Measurements from ENCODE around the gene NEFH.

NEFH gene

GRCh38 chr22:29443452-29443851 lies 36.6 kb upstream of the NEFH start:
- WGBS, 2 donors (ENCODE audit: extremely low coverage in 2 of 2, insufficient read length in 2 of 2, insufficient replicate concordance in 1 of 2) = no CpG with 5 or more reads among the region's 6 CpGs

DNA sequence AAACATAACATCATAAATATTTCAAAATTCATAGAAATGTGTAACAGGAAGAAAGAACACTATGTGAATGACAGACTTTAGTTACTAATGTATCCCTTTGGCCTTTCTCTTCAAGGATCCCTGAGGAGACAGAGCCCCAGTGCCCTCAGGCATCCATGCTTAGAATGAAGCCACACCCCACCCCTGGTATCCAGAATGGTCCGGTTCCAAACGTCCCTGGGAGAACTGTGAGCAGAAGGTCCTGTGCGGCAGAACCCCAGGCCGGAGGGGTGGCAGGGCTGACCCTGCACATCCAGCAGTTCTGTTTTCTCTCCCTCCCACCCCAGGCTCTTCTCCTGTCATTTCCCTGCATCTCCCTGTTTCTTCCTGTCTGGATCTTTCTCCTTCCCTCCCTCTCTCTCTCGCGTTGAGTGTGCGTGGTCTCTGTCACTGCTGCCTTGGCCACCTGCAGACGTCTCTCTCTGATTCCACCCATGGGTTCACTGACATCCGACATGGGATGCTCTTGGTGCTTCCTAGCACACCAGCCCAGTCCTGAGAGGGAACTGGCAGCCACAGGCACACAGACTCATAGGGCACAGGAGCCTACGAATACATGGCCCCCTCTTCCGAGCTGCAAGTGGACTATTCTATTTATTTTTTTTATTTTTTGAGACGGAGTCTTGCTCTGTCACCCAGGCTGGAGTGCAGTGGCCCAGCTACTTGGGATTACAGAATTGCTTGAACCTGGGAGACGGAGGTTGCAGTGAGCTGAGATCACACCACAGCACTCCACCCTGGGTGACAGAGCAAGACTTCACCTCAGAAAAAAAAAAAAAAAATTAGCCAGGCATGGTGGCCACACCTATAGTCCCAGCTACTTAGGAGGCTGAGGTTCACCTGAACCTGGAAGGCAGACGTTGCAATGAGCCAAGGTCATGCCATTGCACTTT lies 35.9 kb upstream of the NEFH start:
- H2BK12ac ChIP-seq (ENCODE audit: low read length) = peak overlapping the region; percentile 84
- no CpG with 5 or more reads among the region's 14 CpGs for WGBS, 2 donors (ENCODE audit: extremely low coverage in 2 of 2, insufficient read length in 2 of 2, insufficient replicate concordance in 1 of 2)
- no peaks in the 10 kb centered on the region for H3K9me3 ChIP-seq (replicated peaks in 1 of 2; ENCODE audit: control insufficient read depth in 2 of 2, insufficient read depth in 1 of 2, low read depth in 1 of 2, low read length in 2 of 2)
- H2AFZ ChIP-seq (ENCODE audit: low read length) = peak overlapping the region; percentile 70
- no peak overlapping the region for H4K8ac ChIP-seq (ENCODE audit: low read depth, low read length)
- no peak overlapping the region for H2AK5ac ChIP-seq (ENCODE audit: low read depth, low read length)
- H3K9ac ChIP-seq (ENCODE audit: low read depth, low read length, poor library complexity) = peak overlapping the region; percentile 21
- H3K36me3 ChIP-seq (replicated peaks in 1 of 2; ENCODE audit: control insufficient read depth in 2 of 2, insufficient read depth in 2 of 2, low read length in 2 of 2) = no peaks in the 10 kb centered on the region
- H3K4ac ChIP-seq (ENCODE audit: low read length) = no peak overlapping the region
- H3K4me3 ChIP-seq (ENCODE audit: low read length in 2 of 2) = no peak overlapping the region
- no peaks in the 10 kb centered on the region for H3K79me1 ChIP-seq (ENCODE audit: low read depth, low read length)
- no peak overlapping the region for H3K4me2 ChIP-seq (ENCODE audit: insufficient read depth, low read length, poor library complexity, severe bottlenecking)
- H3K18ac ChIP-seq (ENCODE audit: low read length) = peak overlapping the region; percentile 71
- no peak overlapping the region for H3K23ac ChIP-seq (ENCODE audit: low read depth, low read length, poor library complexity)
- no peak overlapping the region for H2BK120ac ChIP-seq (ENCODE audit: low read depth, low read length)
- H2BK15ac ChIP-seq (ENCODE audit: low read length) = no peak overlapping the region
- no peak overlapping the region for H3K14ac ChIP-seq (ENCODE audit: low read length)
- no peaks in the 10 kb centered on the region for H3K27me3 ChIP-seq (ENCODE audit: control insufficient read depth in 3 of 3, insufficient read depth in 3 of 3, low read depth in 1 of 3, low read length in 3 of 3)
- DNase-seq (ENCODE audit: low spot score) = no peak
- H4K91ac ChIP-seq (ENCODE audit: low read depth, low read length, poor library complexity) = no peak overlapping the region
- peaks cover 0 to 1% of the 10 kb centered on the region in 2 donors for H3K4me1 ChIP-seq (ENCODE audit: control insufficient read depth in 2 of 2, insufficient read depth in 1 of 2, low read depth in 1 of 2, low read length in 2 of 2)
- H2BK5ac ChIP-seq (ENCODE audit: low read length) = no peak overlapping the region
- H3K27ac ChIP-seq (replicated peaks; ENCODE audit: low read length) = no peak overlapping the region

More at GRCh38 chr22:29443452-29443851, 36.6 kb upstream of the NEFH start:
- H3K27me3 ChIP-seq (ENCODE audit: control insufficient read depth in 3 of 3, insufficient read depth in 3 of 3, low read depth in 1 of 3, low read length in 3 of 3) = no peaks in the 10 kb centered on the region
- no peaks in the 10 kb centered on the region for H3K9me3 ChIP-seq (replicated peaks in 1 of 2; ENCODE audit: control insufficient read depth in 2 of 2, insufficient read depth in 1 of 2, low read depth in 1 of 2, low read length in 2 of 2)
- H2BK15ac ChIP-seq (ENCODE audit: low read length) = no peak overlapping the region
- H4K8ac ChIP-seq (ENCODE audit: low read depth, low read length) = no peak overlapping the region
- no peak overlapping the region for H2AK5ac ChIP-seq (ENCODE audit: low read depth, low read length)
- H3K79me1 ChIP-seq (ENCODE audit: low read depth, low read length) = no peaks in the 10 kb centered on the region
- H2BK12ac ChIP-seq (ENCODE audit: low read length) = no peak overlapping the region
- H4K91ac ChIP-seq (ENCODE audit: low read depth, low read length, poor library complexity) = no peak overlapping the region
- H3K27ac ChIP-seq (replicated peaks; ENCODE audit: low read length) = no peak overlapping the region
- H3K4ac ChIP-seq (ENCODE audit: low read length) = no peak overlapping the region
- no peaks in the 10 kb centered on the region for H3K36me3 ChIP-seq (replicated peaks in 1 of 2; ENCODE audit: control insufficient read depth in 2 of 2, insufficient read depth in 2 of 2, low read length in 2 of 2)
- H3K23ac ChIP-seq (ENCODE audit: low read depth, low read length, poor library complexity) = no peak overlapping the region
- no peak overlapping the region for H3K4me3 ChIP-seq (ENCODE audit: low read length in 2 of 2)
- no peak overlapping the region for H2BK120ac ChIP-seq (ENCODE audit: low read depth, low read length)
- peak overlapping the region; percentile 70 for H2AFZ ChIP-seq (ENCODE audit: low read length)
- H2BK5ac ChIP-seq (ENCODE audit: low read length) = no peak overlapping the region
- no peak overlapping the region for H3K4me2 ChIP-seq (ENCODE audit: insufficient read depth, low read length, poor library complexity, severe bottlenecking)
- H3K9ac ChIP-seq (ENCODE audit: low read depth, low read length, poor library complexity) = no peak overlapping the region
- no peak for DNase-seq (ENCODE audit: low spot score)
- H3K18ac ChIP-seq (ENCODE audit: low read length) = no peak overlapping the region
- peaks cover 0 to 1% of the 10 kb centered on the region in 2 donors for H3K4me1 ChIP-seq (ENCODE audit: control insufficient read depth in 2 of 2, insufficient read depth in 1 of 2, low read depth in 1 of 2, low read length in 2 of 2)
- no peak overlapping the region for H3K14ac ChIP-seq (ENCODE audit: low read length)

DNA sequence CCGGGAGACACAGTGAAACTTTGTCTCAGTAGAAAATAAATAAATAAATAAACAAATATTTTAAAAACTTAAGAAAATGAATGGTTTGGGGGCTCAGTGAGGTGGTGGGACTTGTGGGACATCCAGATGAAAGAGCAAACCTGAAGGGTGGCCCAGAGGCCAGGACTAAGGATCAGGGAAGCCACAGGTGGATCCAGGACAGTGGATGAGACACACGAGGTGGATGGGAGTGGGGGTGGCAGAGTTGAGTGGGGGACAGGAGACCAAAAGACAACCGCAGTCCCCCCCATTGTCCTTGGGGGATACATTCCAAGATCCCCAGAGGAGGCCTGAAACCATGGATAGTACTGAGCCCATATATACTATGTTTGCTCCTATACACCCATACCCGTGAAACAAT lies 34.5 kb upstream of the NEFH start:
- peaks cover 0 to 1% of the 10 kb centered on the region in 2 donors for H3K4me1 ChIP-seq (ENCODE audit: control insufficient read depth in 2 of 2, insufficient read depth in 1 of 2, low read depth in 1 of 2, low read length in 2 of 2)
- H3K36me3 ChIP-seq (replicated peaks in 1 of 2; ENCODE audit: control insufficient read depth in 2 of 2, insufficient read depth in 2 of 2, low read length in 2 of 2) = no peaks in the 10 kb centered on the region
- no peaks in the 10 kb centered on the region for H3K79me1 ChIP-seq (ENCODE audit: low read depth, low read length)
- no peak overlapping the region for H2BK5ac ChIP-seq (ENCODE audit: low read length)
- no peak overlapping the region for H2AFZ ChIP-seq (ENCODE audit: low read length)
- H3K4me3 ChIP-seq (ENCODE audit: low read length in 2 of 2) = no peak overlapping the region
- H4K91ac ChIP-seq (ENCODE audit: low read depth, low read length, poor library complexity) = no peak overlapping the region
- H2AK5ac ChIP-seq (ENCODE audit: low read depth, low read length) = no peak overlapping the region
- no peaks in the 10 kb centered on the region for H3K9me3 ChIP-seq (replicated peaks in 1 of 2; ENCODE audit: control insufficient read depth in 2 of 2, insufficient read depth in 1 of 2, low read depth in 1 of 2, low read length in 2 of 2)
- H3K4me2 ChIP-seq (ENCODE audit: insufficient read depth, low read length, poor library complexity, severe bottlenecking) = no peak overlapping the region
- no peak overlapping the region for H3K9ac ChIP-seq (ENCODE audit: low read depth, low read length, poor library complexity)
- H2BK15ac ChIP-seq (ENCODE audit: low read length) = no peak overlapping the region
- no peaks in the 10 kb centered on the region for H3K27me3 ChIP-seq (ENCODE audit: control insufficient read depth in 3 of 3, insufficient read depth in 3 of 3, low read depth in 1 of 3, low read length in 3 of 3)
- no peak overlapping the region for H3K14ac ChIP-seq (ENCODE audit: low read length)
- H2BK120ac ChIP-seq (ENCODE audit: low read depth, low read length) = no peak overlapping the region
- no peak overlapping the region for H4K8ac ChIP-seq (ENCODE audit: low read depth, low read length)
- no peak overlapping the region for H3K27ac ChIP-seq (replicated peaks; ENCODE audit: low read length)
- WGBS, 2 donors (ENCODE audit: extremely low coverage in 2 of 2, insufficient read length in 2 of 2, insufficient replicate concordance in 1 of 2) = no CpG with 5 or more reads among the region's 4 CpGs
- no peak overlapping the region for H3K4ac ChIP-seq (ENCODE audit: low read length)
- no peak overlapping the region for H3K18ac ChIP-seq (ENCODE audit: low read length)
- no peak overlapping the region for H2BK12ac ChIP-seq (ENCODE audit: low read length)
- no peak overlapping the region for H3K23ac ChIP-seq (ENCODE audit: low read depth, low read length, poor library complexity)
- no peak for DNase-seq (ENCODE audit: low spot score)

GRCh38 chr22:29447906-29448305 lies 32.1 kb upstream of the NEFH start:
- Histone ChIP-seq H3K4me3 (ENCODE audit: low read length in 2 of 2) (no peak overlapping the region), H3K27me3 (ENCODE audit: control insufficient read depth in 3 of 3, insufficient read depth in 3 of 3, low read depth in 1 of 3, low read length in 3 of 3) (no peaks in the 10 kb centered on the region), H2AK5ac (ENCODE audit: low read depth, low read length) (no peak overlapping the region), H4K91ac (ENCODE audit: low read depth, low read length, poor library complexity) (no peak overlapping the region), H3K23ac (ENCODE audit: low read depth, low read length, poor library complexity) (no peak overlapping the region), H3K4ac (ENCODE audit: low read length) (no peak overlapping the region), H2BK15ac (ENCODE audit: low read length) (no peak overlapping the region), H3K18ac (ENCODE audit: low read length) (no peak overlapping the region), H3K27ac (replicated peaks; ENCODE audit: low read length) (no peak overlapping the region), H3K79me1 (ENCODE audit: low read depth, low read length) (no peaks in the 10 kb centered on the region), H2AFZ (ENCODE audit: low read length) (no peak overlapping the region), H2BK12ac (ENCODE audit: low read length) (no peak overlapping the region), H3K4me2 (ENCODE audit: insufficient read depth, low read length, poor library complexity, severe bottlenecking) (no peak overlapping the region), H4K8ac (ENCODE audit: low read depth, low read length) (no peak overlapping the region), H3K14ac (ENCODE audit: low read length) (no peak overlapping the region), H3K4me1 (ENCODE audit: control insufficient read depth in 2 of 2, insufficient read depth in 1 of 2, low read depth in 1 of 2, low read length in 2 of 2) (peaks cover 0 to 1% of the 10 kb centered on the region in 2 donors), H2BK5ac (ENCODE audit: low read length) (no peak overlapping the region), H2BK120ac (ENCODE audit: low read depth, low read length) (no peak overlapping the region), H3K36me3 (replicated peaks in 1 of 2; ENCODE audit: control insufficient read depth in 2 of 2, insufficient read depth in 2 of 2, low read length in 2 of 2) (no peaks in the 10 kb centered on the region), H3K9me3 (replicated peaks in 1 of 2; ENCODE audit: control insufficient read depth in 2 of 2, insufficient read depth in 1 of 2, low read depth in 1 of 2, low read length in 2 of 2) (no peaks in the 10 kb centered on the region), H3K9ac (ENCODE audit: low read depth, low read length, poor library complexity) (no peak overlapping the region)
- no peak for DNase-seq (ENCODE audit: low spot score)
- no CpG with 5 or more reads among the region's 5 CpGs for WGBS, 2 donors (ENCODE audit: extremely low coverage in 2 of 2, insufficient read length in 2 of 2, insufficient replicate concordance in 1 of 2)
